Fibroblast of the aortic adventitia (primary cell): ENCODE results near the gene C2CD4A. TPM values are rescaled to one million over a fixed set of nuclear protein-coding genes. Genes with fewer than 3 reads are reported as not detected.

Source experiments
- DNase-seq: peaks from one replicate; pipeline ENCODE4 v3.0.0-alpha.2; 2010; ENCODE audit warnings: low read depth
- H3K4me3 ChIP-seq: 2 replicates; pipeline ENCODE4 v1.5.1; 2011; ENCODE audit warnings: low read depth, mild to moderate bottlenecking, control low read depth, low read length, moderate library complexity
- total RNA-seq: library from RNA; depleted of rRNA; stranded (reverse); fragments of >200 nt; gene quantifications from 2 replicates; pipeline ENCODE4 v1.2.3, GENCODE V29; 2012; ENCODE audit warnings: low replicate concordance
- TF ChIP-seq, protein P1 (sequence below): IDR thresholded peaks from 2 replicates; pipeline ENCODE4 v1.5.1; 2011; ENCODE audit warnings: mild to moderate bottlenecking, low read length, control low read depth, inconsistent platforms; ENCODE audit not compliant: insufficient read depth

The C2CD4A gene
- total RNA-seq, 1 donor = not detected

DNA sequence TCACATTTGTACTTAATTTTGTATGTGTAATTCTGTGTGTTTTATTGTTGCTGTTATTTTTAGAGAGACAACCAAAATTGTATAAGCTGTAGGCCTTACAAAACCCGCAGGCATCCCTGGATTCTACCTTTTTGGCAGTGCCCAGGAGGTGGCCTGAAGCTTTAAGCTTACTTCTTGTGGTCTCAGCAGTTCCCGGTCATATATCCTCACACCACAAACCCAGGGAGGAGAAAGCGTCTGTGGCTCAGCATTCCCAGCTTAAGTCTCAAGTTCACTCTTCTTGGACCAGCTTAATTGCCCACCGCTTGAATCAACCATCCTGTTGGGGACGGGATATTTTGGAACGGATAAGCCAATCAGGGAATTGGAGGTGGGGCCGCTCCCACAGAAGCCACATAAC lies 36.7 kb downstream of the C2CD4A start:
- H3K4me3 ChIP-seq = no peak overlapping the region
- TF ChIP-seq, protein P1, sequence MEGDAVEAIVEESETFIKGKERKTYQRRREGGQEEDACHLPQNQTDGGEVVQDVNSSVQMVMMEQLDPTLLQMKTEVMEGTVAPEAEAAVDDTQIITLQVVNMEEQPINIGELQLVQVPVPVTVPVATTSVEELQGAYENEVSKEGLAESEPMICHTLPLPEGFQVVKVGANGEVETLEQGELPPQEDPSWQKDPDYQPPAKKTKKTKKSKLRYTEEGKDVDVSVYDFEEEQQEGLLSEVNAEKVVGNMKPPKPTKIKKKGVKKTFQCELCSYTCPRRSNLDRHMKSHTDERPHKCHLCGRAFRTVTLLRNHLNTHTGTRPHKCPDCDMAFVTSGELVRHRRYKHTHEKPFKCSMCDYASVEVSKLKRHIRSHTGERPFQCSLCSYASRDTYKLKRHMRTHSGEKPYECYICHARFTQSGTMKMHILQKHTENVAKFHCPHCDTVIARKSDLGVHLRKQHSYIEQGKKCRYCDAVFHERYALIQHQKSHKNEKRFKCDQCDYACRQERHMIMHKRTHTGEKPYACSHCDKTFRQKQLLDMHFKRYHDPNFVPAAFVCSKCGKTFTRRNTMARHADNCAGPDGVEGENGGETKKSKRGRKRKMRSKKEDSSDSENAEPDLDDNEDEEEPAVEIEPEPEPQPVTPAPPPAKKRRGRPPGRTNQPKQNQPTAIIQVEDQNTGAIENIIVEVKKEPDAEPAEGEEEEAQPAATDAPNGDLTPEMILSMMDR = no peak
- no peak for DNase-seq

DNA sequence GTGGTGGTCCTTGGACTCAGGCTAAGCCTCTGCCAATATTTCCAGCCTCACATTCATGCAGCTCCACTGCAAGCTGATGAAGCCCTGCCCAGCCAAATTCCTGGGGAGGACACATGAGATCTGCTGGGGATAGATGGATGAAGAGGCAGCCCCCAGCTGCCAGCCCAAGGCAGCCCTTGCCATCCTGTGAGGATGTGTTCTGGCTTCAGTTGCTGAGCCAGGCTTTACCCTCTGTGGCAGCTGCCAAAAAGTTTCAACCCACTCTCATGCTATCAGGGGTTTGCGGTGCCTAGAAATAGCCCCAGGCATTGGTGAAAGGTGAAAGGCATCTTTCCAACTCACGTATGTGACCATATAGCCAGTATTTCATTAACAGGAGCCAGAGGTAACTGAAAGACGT lies 37.6 kb downstream of the C2CD4A start:
- H3K4me3 ChIP-seq = no peak overlapping the region
- TF ChIP-seq, protein P1 = no peak
- no peak for DNase-seq

DNA sequence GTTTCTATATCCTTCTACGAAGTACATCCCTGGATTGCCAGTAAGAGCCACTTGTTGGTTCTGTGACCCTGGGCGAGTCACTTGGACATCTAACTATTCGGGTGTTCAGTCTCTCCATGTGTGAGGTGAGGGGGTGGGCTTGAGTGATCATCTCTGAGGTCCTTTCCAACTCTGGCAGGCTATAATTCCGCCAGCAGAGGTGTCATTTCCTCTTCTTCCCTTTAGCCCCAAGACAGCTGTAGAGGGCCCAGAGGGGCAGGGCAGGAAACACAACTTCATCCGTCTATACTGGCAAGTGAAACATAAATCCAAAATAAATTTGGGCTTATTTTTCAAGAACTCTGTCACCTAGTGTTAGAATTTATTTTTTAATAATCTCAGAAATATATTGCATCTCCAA lies 38.1 kb downstream of the C2CD4A start:
- no peak for DNase-seq
- no peak overlapping the region for H3K4me3 ChIP-seq
- TF ChIP-seq, protein P1 = no peak

DNA sequence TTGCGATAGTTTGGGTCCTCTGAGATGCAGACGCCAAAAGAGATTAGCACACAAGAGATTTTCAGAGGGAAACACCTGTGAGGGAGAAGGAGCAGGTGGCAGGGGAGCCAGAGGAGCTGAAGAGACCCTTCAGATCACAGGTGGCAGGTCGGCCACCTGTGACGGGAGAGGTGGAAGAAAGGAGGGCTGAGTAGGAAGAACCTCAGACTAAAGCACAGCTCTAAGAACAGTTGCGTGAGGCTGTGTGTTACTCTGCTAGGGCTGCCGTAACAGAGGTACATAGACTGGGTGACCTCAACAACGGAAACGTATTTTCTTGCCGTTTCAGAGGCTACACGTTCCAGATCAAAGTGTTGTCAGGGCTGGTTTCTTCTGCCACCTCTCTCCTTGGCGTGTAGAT lies 38.5 kb downstream of the C2CD4A start:
- H3K4me3 ChIP-seq = no peak overlapping the region
- TF ChIP-seq, protein P1 = no peak
- DNase-seq = no peak

DNA sequence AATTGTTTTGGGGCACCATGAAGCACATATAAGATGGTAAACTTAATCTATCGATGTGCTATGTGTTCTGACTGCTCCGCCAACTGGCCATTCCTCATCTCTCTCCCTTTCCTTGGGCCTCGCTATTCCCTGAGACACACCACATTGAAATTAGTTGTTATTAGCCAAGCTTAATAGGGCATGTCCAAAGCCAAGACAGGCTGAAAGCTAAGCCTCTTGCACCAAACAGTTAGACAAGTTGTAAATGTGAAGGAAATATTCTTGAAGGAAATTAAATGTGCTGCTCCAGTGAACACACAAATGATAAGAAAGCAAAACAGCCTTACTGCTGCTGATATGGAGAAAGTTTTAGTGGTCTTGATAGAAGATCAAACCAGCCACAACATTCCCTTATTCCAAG lies 39.3 kb downstream of the C2CD4A start:
- DNase-seq = no peak
- TF ChIP-seq, protein P1 = no peak
- no peak overlapping the region for H3K4me3 ChIP-seq

DNA sequence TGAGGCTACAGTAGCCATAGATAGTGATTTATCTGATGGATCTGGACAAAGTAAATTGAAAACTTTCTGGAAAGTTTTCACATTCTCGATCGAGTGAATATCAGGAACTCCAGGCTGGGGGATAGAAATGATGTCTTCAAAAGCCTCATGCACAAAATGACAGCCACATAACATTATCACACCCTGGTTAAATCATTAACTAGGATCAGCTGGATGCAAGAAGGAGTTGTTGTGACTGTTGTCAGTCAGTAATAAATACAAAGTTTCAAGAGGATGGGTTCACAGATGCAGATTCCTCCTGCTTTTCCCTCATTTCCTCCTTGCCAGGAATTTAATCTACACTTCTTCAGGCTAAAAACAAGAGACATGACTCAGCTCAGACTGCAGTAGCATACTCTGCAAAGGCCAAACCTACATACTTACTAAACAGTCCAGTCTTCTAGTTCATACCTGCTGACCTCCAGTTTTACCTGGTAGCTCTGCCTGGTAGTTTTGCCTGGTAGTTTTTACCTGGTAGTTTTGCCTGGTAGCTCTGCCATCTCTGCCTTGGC lies 40.9 kb downstream of the C2CD4A start:
- H3K4me3 ChIP-seq = no peak overlapping the region
- TF ChIP-seq, protein P1 = no peak
- DNase-seq = peak; percentile 46

DNA sequence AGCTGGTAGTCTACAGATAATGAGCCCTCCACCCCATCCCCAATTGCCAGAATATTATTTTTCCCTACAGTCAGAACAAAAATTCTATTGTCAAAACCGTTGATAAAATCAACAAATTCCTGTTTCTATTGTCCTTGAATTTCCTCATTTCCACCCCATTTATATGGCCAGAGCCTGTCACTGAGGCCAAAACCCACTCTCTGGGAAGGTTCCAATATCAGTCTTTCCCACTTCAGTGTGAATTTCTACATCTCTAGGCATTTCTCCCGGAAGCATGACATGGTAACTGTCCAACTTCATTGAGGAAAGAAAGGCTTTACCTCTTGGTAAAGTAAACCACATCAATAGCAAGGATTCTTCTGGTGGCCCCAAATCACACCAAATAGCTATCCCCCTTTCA lies 41.6 kb downstream of the C2CD4A start:
- TF ChIP-seq, protein P1 = no peak
- H3K4me3 ChIP-seq = no peak overlapping the region
- no peak for DNase-seq
